ENCODE data around the gene EEF1A2. TPM values are rescaled to one million over a fixed set of nuclear protein-coding genes. Genes with fewer than 3 reads are reported as not detected.

The EEF1A2 gene
- total RNA-seq, 2 donors from 2014 or later = 21.0 to 23.1 TPM

- no peak overlapping the region for H3K27ac ChIP-seq
- no peaks in the 10 kb centered on the region for H3K9me3 ChIP-seq
- H3K4me3 ChIP-seq = no peak overlapping the region
- 71 to 74% methylated on average over 6 of the region's 6 CpGs for whole genome bisulfite sequencing, 2 donors
- peaks cover 0 to 4% of the 10 kb centered on the region in 2 donors for H3K27me3 ChIP-seq
- TF ChIP-seq POLR2A (IDR thresholded peaks at IDR 0.05) (no peak), CTCF (IDR thresholded peaks at IDR 0.05) (no peak)
- peaks cover 5% of the 10 kb centered on the region for H3K4me1 ChIP-seq
- intact Hi-C loops (cut with DNase I) = loop anchor here (10.0 kb wide), 1 partner anchor 421 kb away; the partner anchor contains the start of gene ZNF512B
- no peak for DNase-seq
- no peaks in the 10 kb centered on the region for H3K36me3 ChIP-seq (replicated peaks in 1 of 2; ENCODE audit: insufficient read depth in 1 of 2, low read depth in 2 of 2)
- no peak for ATAC-seq
Measured at GRCh38 chr20:63543733-63544132, 44.9 kb upstream of the EEF1A2 start.

- no peak for ATAC-seq
Measured at GRCh38 chr20:63543131-63543530, 44.2 kb upstream of the EEF1A2 start.

GRCh38 chr20:63542696-63543095, 43.8 kb upstream of the EEF1A2 start:
- intact Hi-C loops (cut with DNase I) = loop anchor here (10.0 kb wide), 1 partner anchor 422 kb away; the partner anchor contains the start of gene ZNF512B
- peaks cover 16% of the 10 kb centered on the region for H3K4me1 ChIP-seq

More at GRCh38 chr20:63543131-63543530, 44.2 kb upstream of the EEF1A2 start:
- H3K4me1 ChIP-seq = peaks cover 12% of the 10 kb centered on the region
- intact Hi-C loops (cut with DNase I) = loop anchor here (10.0 kb wide), 1 partner anchor 422 kb away; the partner anchor contains the start of gene ZNF512B
- H3K27me3 ChIP-seq = peaks cover 0 to 2% of the 10 kb centered on the region in 2 donors
- no peaks in the 10 kb centered on the region for H3K9me3 ChIP-seq
- no peaks in the 10 kb centered on the region for H3K36me3 ChIP-seq (replicated peaks in 1 of 2; ENCODE audit: insufficient read depth in 1 of 2, low read depth in 2 of 2)
- 86 to 100% methylated on average over 1 to 10 of the region's 10 CpGs for WGBS, 2 donors
- no peak overlapping the region for H3K27ac ChIP-seq
- DNase-seq = no peak
- no peak overlapping the region for H3K4me3 ChIP-seq
- no peak for TF ChIP-seq CTCF (IDR thresholded peaks at IDR 0.05)
- TF ChIP-seq POLR2A (IDR thresholded peaks at IDR 0.05) = no peak

GRCh38 chr20:63542031-63542559, 43.2 kb upstream of the EEF1A2 start:
- DNase-seq (peak in 1 of 4 donors; percentile 55), ATAC-seq (no peak)
- Histone ChIP-seq H3K36me3 (replicated peaks in 1 of 2; ENCODE audit: insufficient read depth in 1 of 2, low read depth in 2 of 2) (no peaks in the 10 kb centered on the region), H3K4me1 (peaks cover 22% of the 10 kb centered on the region), H3K27ac (no peak overlapping the region), H3K27me3 (no peaks in the 10 kb centered on the region), H3K4me3 (no peak overlapping the region), H3K9me3 (no peaks in the 10 kb centered on the region)
- intact Hi-C loops (cut with DNase I) = loop anchor here (10.0 kb wide), 1 partner anchor 423 kb away; the partner anchor contains the start of gene ZNF512B
- WGBS, 2 donors = 75 to 83% methylated on average over 1 to 36 of the region's 36 CpGs
- TF ChIP-seq POLR2A (IDR thresholded peaks at IDR 0.05) (no peak), CTCF (IDR thresholded peaks at IDR 0.05) (no peak)

More at GRCh38 chr20:63542696-63543095, 43.8 kb upstream of the EEF1A2 start:
- no peaks in the 10 kb centered on the region for H3K36me3 ChIP-seq (replicated peaks in 1 of 2; ENCODE audit: insufficient read depth in 1 of 2, low read depth in 2 of 2)
- H3K4me3 ChIP-seq = no peak overlapping the region
- 84 to 88% methylated on average over 8 to 9 of the region's 10 CpGs for WGBS, 2 donors
- no peak for TF ChIP-seq POLR2A (IDR thresholded peaks at IDR 0.05)
- TF ChIP-seq CTCF (IDR thresholded peaks at IDR 0.05) = no peak
- no peaks in the 10 kb centered on the region for H3K27me3 ChIP-seq
- H3K9me3 ChIP-seq = no peaks in the 10 kb centered on the region
- H3K27ac ChIP-seq = no peak overlapping the region
- ATAC-seq (no peak), DNase-seq (no peak)

- 87 to 100% methylated on average over 2 to 27 of the region's 28 CpGs for WGBS, 2 donors
- H3K27me3 ChIP-seq = no peaks in the 10 kb centered on the region
- H3K27ac ChIP-seq = no peak overlapping the region
- no peak for TF ChIP-seq POLR2A (IDR thresholded peaks at IDR 0.05)
- TF ChIP-seq CTCF (IDR thresholded peaks at IDR 0.05) = no peak
- no peaks in the 10 kb centered on the region for H3K36me3 ChIP-seq (replicated peaks in 1 of 2; ENCODE audit: insufficient read depth in 1 of 2, low read depth in 2 of 2)
- ATAC-seq (no peak), DNase-seq (no peak)
- intact Hi-C loops (cut with DNase I) = loop anchor here (10.0 kb wide), 1 partner anchor 423 kb away; the partner anchor contains the start of gene ZNF512B
- peaks cover 24% of the 10 kb centered on the region for H3K4me1 ChIP-seq
- no peaks in the 10 kb centered on the region for H3K9me3 ChIP-seq
- no peak overlapping the region for H3K4me3 ChIP-seq
Measured at GRCh38 chr20:63541371-63541770, 42.5 kb upstream of the EEF1A2 start.
